Pancreas (tissue), 10 donors: ENCODE data around the gene PBX4. TPM values are rescaled to one million over a fixed set of nuclear protein-coding genes. Genes with fewer than 3 reads are reported as not detected.

Experiments
- ATAC-seq, 4 donors: fragments of 200-7000 bp; cut with Tn5 transposase; one replicate each; pipeline versions ENCODE4 v1.8.0 to v1.9.1; 2020; ENCODE audit warnings: mild to moderate bottlenecking in 4 of 4, moderate library complexity in 4 of 4
- DNase-seq, 6 donors: peaks; one replicate each; pipeline ENCODE4 v3.0.0-alpha.2; 2020
- FAIRE-seq: peaks from 2 replicates; lab custom pipeline; 2012; peaks lifted over from hg19 to GRCh38; lab: Jason Lieb, UNC
- H3K27ac ChIP-seq, 4 donors: fragments of 200-600 bp; sonication (generic); 1 replicate in 3 of 4; 2 replicates in 1 of 4; pipeline versions ENCODE4 v1.5.0 to v1.8.0; 2020
- H3K27me3 ChIP-seq, 4 donors: fragments of 200-600 bp; one replicate each; pipeline ENCODE4 v1.8.0; 2021
- H3K36me3 ChIP-seq, 3 donors: fragments of 200-600 bp; sonication (generic) in 1 of 3; one replicate each; pipeline versions ENCODE4 v1.5.0 to v1.8.0; 2020 to 2021
- H3K4me1 ChIP-seq, 3 donors: fragments of 200-600 bp; one replicate each; pipeline ENCODE4 v1.8.0; 2021
- H3K4me3 ChIP-seq, 4 donors: fragments of 200-600 bp; sonication (generic) in 2 of 4; one replicate each; pipeline versions ENCODE4 v1.5.0 to v1.8.0; 2020 to 2021
- H3K9me3 ChIP-seq, 4 donors: fragments of 200-600 bp; one replicate each; pipeline ENCODE4 v1.8.0; 2021
- CTCF ChIP-seq, 4 donors: fragments of 200-600 bp; sonication (generic) in 3 of 4; IDR thresholded peaks; one replicate each; pipeline versions ENCODE4 v1.5.0 to v1.8.0; 2021; ENCODE audit warnings: antibody characterized with exemption in 4 of 4
- WGBS, 2 donors: extraction: QIAGEN DNeasy Blood & Tissue Kit; methylation state at CpG; one replicate each; pipeline ENCODE4 v1.1.7; 2013; 5-methylcytosine and 5-hydroxymethylcytosine counted together
- intact Hi-C, 3 donors: fragments of 100-400 bp; cut with DNase I; formaldehyde crosslinking; loops; one replicate each; pipeline versions ENCODE4 v1.11.1 to v1.14.2; 2022
- polyA plus RNA-seq, 2 donors: library from polyadenylated mRNA; stranded (reverse); fragments of 200-250 nt; gene quantifications; one replicate each; pipeline ENCODE4 v1.2.3, GENCODE V29; 2013
- total RNA-seq, 6 donors: library from RNA; stranded (reverse); fragmentation: NEBNext Ultra II Directional in 4 of 6; extraction: Animal tissue kit (Norgen Biotek cat#: 25700) in 4 of 6; gene quantifications; one replicate each; pipeline versions ENCODE4 v1.2.1 to v1.2.4, GENCODE V29; 2021 to 2023
- donor health status: healthy with polysubstance abuse.
- donor health status: DM: no; HTN: no; CAD: no; lungs with moderate emphysema.
- donor health status: DM: no; HTN: no; CAD: no.
- donor health status: control.
- donor health status: control.
- donor health status: Bipolar disorder and iron deficiency.
- donor health status: DM: yes; HTN: yes; CAD: no.
- donor health status: DM: no; HTN: no; CAD: no.
- donor health status: DM: no; HTN: no; CAD: no.
- donor health status: DM: yes; HTN: yes; CAD: no.

PBX4 gene
- total and polyA plus RNA-seq, 8 donors = 0.18 to 4.0 (median 0.49) TPM

GRCh38 chr19:19644054-19644388, 25.5 kb upstream of the PBX4 start:
- WGBS, 2 donors = 24 to 25% methylated on average over 5 of the region's 5 CpGs
- H3K36me3 ChIP-seq = peaks cover 0 to 22% (median 20%) of the 10 kb centered on the region in 3 donors
- H3K4me3 ChIP-seq = peak overlapping the region in 3 of 4 donors; percentile 30 to 87 (median 80)
- intact Hi-C loops = loop anchor here in 1 of 3 donors (5.0 kb wide), 1 partner anchor 112 kb away; no protein-coding TSS in a partner anchor
- peak in 1 of 4 donors; percentile 14 for TF ChIP-seq CTCF (IDR thresholded peaks at IDR 0.05)
- no peaks in the 10 kb centered on the region for H3K9me3 ChIP-seq
- no peaks in the 10 kb centered on the region for H3K4me1 ChIP-seq
- peak overlapping the region in 3 of 4 donors; percentile 47 to 69 (median 52) for H3K27ac ChIP-seq
- no peak for FAIRE-seq
- ATAC-seq = no peak
- no peaks in the 10 kb centered on the region for H3K27me3 ChIP-seq
- DNase-seq = no peak

DNA sequence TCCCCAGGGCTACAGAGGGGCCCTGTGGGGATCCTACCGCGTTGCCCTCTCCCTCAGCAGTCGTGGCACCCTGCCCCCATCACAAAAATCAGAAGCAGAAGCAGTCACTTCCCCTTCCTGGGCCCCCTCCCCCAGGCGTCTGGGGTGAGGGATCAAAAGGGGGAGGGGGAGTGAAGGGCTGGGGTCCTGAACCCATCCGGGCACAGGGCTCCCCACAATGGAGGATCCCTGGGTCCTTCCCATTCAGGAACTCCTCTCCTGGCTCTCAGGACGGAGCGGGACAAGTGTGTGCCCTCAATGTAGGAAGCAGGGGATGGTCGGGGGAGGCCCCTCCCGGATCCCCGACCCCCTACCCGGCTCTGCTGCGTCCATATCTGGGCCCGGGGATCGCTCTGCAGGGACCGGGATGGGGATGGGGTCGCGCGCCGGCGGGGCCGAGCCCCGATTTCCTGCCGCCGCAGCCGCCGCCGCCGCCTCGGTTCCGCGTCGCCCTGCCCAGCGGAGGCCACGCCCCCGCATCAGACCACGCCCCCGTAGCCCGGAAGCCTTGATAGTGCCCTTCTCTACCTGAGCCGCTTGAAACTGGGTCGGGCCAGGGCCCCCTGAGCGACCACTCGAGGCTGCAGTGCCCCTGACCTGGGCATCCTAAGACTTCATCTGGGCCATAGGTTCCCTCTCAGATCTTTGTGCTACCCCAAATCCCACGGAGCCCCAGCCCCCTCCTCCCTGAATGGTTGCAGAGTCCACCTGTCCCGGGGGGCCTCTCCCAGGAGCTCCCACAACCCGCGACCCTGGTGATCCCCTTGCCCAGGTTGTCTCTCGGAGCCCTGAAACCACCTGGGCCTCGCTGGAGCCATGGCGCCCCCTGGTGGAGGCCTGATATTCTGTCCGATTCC, 24.9 kb upstream of the PBX4 start, which contains the start of gene GMIP:
Gene GMIP (minus strand): TSS at position 500 of the 896 bp plus-strand sequence. CDS start 128 bp downstream, at position 372.
- peak; percentile 66 to 85 (median 80) for TF ChIP-seq CTCF (IDR thresholded peaks at IDR 0.05)
- no peaks in the 10 kb centered on the region for H3K4me1 ChIP-seq
- 1 to 2% methylated on average over 35 to 50 of the region's 50 CpGs for WGBS, 2 donors
- no peaks in the 10 kb centered on the region for H3K27me3 ChIP-seq
- H3K4me3 ChIP-seq = peak within 1 kb of the TSS; percentile 30 to 87 (median 80)
- FAIRE-seq (no peak), DNase-seq (peak; percentile 75 to 94 (median 84)), ATAC-seq (peak; percentile 92 to 95 (median 94))
- intact Hi-C loops = loop anchor here in 1 of 3 donors (5.0 kb wide), 1 partner anchor 111 kb away; no protein-coding TSS in a partner anchor
- H3K9me3 ChIP-seq = no peaks in the 10 kb centered on the region
- peak within 1 kb of the TSS; percentile 47 to 69 (median 53) for H3K27ac ChIP-seq
- peaks cover 0 to 22% (median 20%) of the 10 kb centered on the region in 3 donors for H3K36me3 ChIP-seq

GRCh38 chr19:19642506-19643157, 24.1 kb upstream of the PBX4 start:
- H3K4me3 ChIP-seq = peak overlapping the region; percentile 30 to 87 (median 80)
- ATAC-seq (peak in 3 of 4 donors; percentile 7 to 22 (median 9)), DNase-seq (no peak), FAIRE-seq (no peak)
- intact Hi-C loops = loop anchor here in 1 of 3 donors (5.0 kb wide), 1 partner anchor 110 kb away; no protein-coding TSS in a partner anchor
- peaks cover 0 to 21% (median 15%) of the 10 kb centered on the region in 3 donors for H3K36me3 ChIP-seq
- WGBS, 2 donors = 20 to 33% methylated on average over 16 of the region's 16 CpGs
- no peaks in the 10 kb centered on the region for H3K27me3 ChIP-seq
- H3K27ac ChIP-seq = peak overlapping the region in 2 of 4 donors; percentile 47 to 69
- no peaks in the 10 kb centered on the region for H3K4me1 ChIP-seq
- no peak for TF ChIP-seq CTCF (IDR thresholded peaks at IDR 0.05)
- no peaks in the 10 kb centered on the region for H3K9me3 ChIP-seq

GRCh38 chr19:19637523-19638251, 19.2 kb upstream of the PBX4 start:
- Histone ChIP-seq H3K27ac (no peak overlapping the region), H3K4me1 (no peaks in the 10 kb centered on the region), H3K4me3 (no peak overlapping the region), H3K9me3 (no peaks in the 10 kb centered on the region), H3K36me3 (no peaks in the 10 kb centered on the region), H3K27me3 (no peaks in the 10 kb centered on the region)
- intact Hi-C loops = loop anchor here in 1 of 3 donors (10.0 kb wide), 1 partner anchor 93 kb away; no protein-coding TSS in a partner anchor
- ATAC-seq = peak in 1 of 4 donors; percentile 70
- peak in 1 of 6 donors; percentile 79 for DNase-seq
- FAIRE-seq = no peak
- no peak for TF ChIP-seq CTCF (IDR thresholded peaks at IDR 0.05)
- WGBS, 2 donors = 80 to 86% methylated on average over 39 to 53 of the region's 53 CpGs
